ENCODE data around the gene EP400. TPM values are rescaled to one million over a fixed set of nuclear protein-coding genes. Genes with fewer than 3 reads are reported as not detected.
A peak's percentile ranks its signal among the peaks of the same experiment; 100 is the strongest.

The EP400 gene
- total and polyA plus RNA-seq, 2 of the 13 experiments (the other 11 are each of a cell fraction or from before 2014, with no cell fraction given): 4.9 to 5.0 TPM

GRCh38 chr12:131929581-131930456 is 19.9 kb upstream of the EP400 start (continued):
- no peak for TF ChIP-seq ZNF572 (CRISPR knock-in tag; IDR thresholded peaks at IDR 0.05)
- TF ChIP-seq ZNF276 (CRISPR knock-in tag; IDR thresholded peaks at IDR 0.05; ENCODE audit: low read depth): no peak
- TF ChIP-seq ZNF33B (CRISPR knock-in tag; IDR thresholded peaks at IDR 0.05): no peak
- TF ChIP-seq CREM (IDR thresholded peaks at IDR 0.05): 0 out of 2 replicates have a peak, but pooled peaks have one; percentile 6
- TF ChIP-seq CREM (CRISPR knock-in tag; IDR thresholded peaks at IDR 0.05): no peak
- no peak for TF ChIP-seq USF2 (IDR thresholded peaks at IDR 0.05; ENCODE audit: low read depth, low read length)
- TF ChIP-seq USF2 (CRISPR knock-in tag; IDR thresholded peaks at IDR 0.05; ENCODE audit: borderline replicate concordance): no peak
- TF ChIP-seq ZUFSP (CRISPR knock-in tag; IDR thresholded peaks at IDR 0.05; ENCODE audit: borderline replicate concordance): no peak
- 0 out of 2 replicates have a peak, but pooled peaks have one; percentile 18 for TF ChIP-seq ZNF761 (CRISPR knock-in tag; conservative IDR thresholded peaks at IDR 0.05)
- TF ChIP-seq DPF2 (CRISPR knock-in tag; IDR thresholded peaks at IDR 0.05; ENCODE audit: borderline replicate concordance, low read depth): no peak
- no peak for TF ChIP-seq ETV6 (CRISPR knock-in tag; conservative IDR thresholded peaks at IDR 0.05)
- no peak for TF ChIP-seq THYN1 (CRISPR knock-in tag; IDR thresholded peaks at IDR 0.05; ENCODE audit: borderline replicate concordance, low read depth)
- no peak for TF ChIP-seq GZF1 (CRISPR knock-in tag; IDR thresholded peaks at IDR 0.05)
- TF ChIP-seq PATZ1 (CRISPR knock-in tag; IDR thresholded peaks at IDR 0.05): no peak
- peak; percentile 67 for TF ChIP-seq AGO2 (optimal IDR thresholded peaks at IDR 0.05; ENCODE audit: low read depth, low read length)
- TF ChIP-seq HNF4G (IDR thresholded peaks at IDR 0.05; ENCODE audit: borderline replicate concordance, low read depth, low read length): no peak
- TF ChIP-seq HNF4G (CRISPR knock-in tag; IDR thresholded peaks at IDR 0.05; ENCODE audit: borderline replicate concordance, low read depth): no peak
- TF ChIP-seq CTCF (CRISPR knock-in tag; IDR thresholded peaks at IDR 0.05): no peak
- TF ChIP-seq GATAD2A (CRISPR knock-in tag; IDR thresholded peaks at IDR 0.05): no peak
